GM12891 (cell line): Measurements from ENCODE around the gene ABCA2.

Source experiments
- PAX5 ChIP-seq: IDR thresholded peaks from 2 replicates; pipeline ENCODE4 v1.6.1; 2011; ENCODE audit warnings: low read length, moderate library complexity, mild to moderate bottlenecking; ENCODE audit not compliant: insufficient read depth, severe bottlenecking
- POLR2A ChIP-seq: IDR thresholded peaks from 2 replicates; pipeline ENCODE4 v1.6.1; 2011; ENCODE audit warnings: low read depth, low read length, control low read depth

GRCh38 chr9:137073992-137074399 lies 46.0 kb upstream of the ABCA2 start:
- TF ChIP-seq POLR2A = no peak
- TF ChIP-seq PAX5 = no peak
